T1000 (cell line): ENCODE results near the gene MTHFD1L.

Source experiments
- DNase-seq: peaks from one replicate; lab custom pipeline; 2025; ENCODE audit warnings: mixed read lengths; lab: John Stamatoyannopoulos, UW

Gene MTHFD1L

DNA sequence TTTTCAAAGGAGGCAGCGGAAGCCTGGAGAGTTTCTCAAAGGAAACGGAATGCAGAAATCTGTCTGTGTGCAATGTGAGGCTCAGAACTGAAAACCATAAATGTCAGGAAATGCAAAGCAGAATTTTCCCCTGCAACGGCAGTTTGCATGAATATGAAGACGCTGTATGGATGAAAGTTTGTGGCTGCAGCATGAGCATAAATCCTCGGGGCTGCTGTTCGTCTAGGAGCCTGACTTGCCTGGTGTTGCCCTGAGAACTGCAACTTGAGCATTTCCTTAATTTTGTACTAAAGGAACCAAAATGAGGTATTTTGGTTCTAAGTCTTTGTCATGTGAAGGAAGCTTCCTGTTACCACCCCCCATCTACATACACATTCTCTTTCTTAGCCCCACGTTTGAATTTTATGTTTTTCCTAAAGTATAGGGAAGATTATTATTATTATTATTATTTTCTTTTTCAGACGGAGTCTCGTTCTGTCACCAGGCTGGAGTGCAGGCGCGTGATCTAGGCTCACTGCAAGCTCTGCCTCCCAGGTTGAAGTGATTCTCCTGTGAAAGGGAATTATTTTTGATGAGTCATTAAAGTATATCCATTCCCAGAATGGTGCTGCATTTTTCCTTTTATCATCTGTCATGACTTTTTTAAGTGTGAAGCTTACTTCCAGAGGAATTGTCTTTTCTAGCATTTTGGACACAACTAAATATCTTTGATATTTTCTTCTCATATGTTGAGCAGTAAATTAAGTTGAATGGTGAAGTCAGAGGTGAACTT is 33.1 kb downstream of the MTHFD1L start:
- no peak for DNase-seq

- no peak for DNase-seq
Measured at GRCh38 chr6:150899231-150899630, 33.7 kb downstream of the MTHFD1L start.

DNA sequence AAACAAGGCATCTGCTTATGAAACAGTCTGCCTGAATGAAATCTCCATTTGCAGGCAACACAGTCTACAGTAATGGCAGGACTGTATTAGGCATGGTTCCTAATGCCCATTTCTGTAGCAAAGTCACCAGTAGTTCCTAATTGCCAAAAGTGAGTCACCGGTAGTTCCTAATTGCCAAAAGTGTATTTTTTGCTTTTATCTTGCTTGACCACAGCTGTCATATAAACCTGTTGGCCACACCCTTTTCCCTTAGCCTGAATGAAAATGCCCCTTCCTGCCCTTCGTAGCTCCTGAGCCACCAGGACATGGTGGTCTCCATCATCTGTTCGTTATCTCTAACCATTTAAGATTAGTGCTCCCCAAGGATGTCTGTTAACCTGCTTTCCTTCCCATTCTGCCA is 34.5 kb downstream of the MTHFD1L start:
- no peak for DNase-seq

- no peak for DNase-seq
Measured at GRCh38 chr6:150902142-150902776, 36.8 kb downstream of the MTHFD1L start.

DNA sequence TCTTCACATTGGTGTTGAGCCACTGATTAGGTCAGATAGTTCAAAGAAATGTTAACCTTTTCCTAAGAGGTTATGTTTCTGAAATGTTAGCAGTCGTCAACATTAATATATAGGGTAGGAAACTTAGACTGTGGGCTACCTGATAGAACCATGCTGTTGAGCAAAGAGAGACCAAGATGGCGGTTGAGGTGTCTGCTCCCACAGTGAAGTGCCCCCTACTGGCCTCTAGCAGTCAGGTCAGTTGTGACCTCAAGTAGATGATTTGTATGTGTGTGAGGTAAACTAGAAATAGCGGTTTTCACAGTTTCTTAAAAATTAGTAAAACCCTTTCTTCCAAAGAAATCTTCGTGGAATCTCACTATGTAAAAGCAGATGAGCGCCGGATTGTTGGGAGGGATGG is 40.3 kb downstream of the MTHFD1L start:
- DNase-seq: no peak

DNA sequence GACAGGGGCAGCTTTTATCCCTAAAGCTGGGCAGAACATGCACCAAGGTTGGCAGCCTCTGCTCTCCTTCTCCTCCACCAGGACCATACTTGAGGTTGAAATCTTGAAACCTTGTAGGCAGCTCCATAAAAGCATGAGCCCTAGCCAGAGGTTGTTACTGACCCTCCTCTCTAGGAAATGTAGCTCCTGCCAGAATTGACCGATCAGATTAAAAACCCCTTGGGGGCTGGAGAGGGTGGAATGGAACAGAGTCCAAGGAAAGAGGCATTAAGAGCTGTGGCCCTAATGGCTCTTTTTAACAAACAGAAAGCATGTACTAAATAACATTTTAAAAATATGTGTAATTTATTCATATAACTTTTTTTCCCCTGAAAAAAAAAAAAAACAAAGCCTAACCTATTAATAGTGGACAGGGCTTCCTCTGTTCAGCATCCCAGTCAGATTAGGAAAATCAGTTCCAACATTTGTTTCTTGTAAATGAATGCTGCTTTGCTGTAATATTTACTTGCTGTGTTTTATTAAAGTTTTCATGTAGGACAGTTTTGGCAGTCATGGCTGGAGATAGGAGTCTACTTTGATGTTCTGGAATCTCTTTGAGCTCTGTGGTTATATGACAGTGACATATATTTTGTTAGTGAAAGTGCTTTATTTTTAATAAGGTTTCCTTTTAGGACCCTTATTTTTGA is 41.3 kb downstream of the MTHFD1L start:
- DNase-seq: no peak

- no peak for DNase-seq
Measured at GRCh38 chr6:150907383-150907782, 41.9 kb downstream of the MTHFD1L start.

- no peak for DNase-seq
Measured at GRCh38 chr6:150908901-150909300, 43.4 kb downstream of the MTHFD1L start.

GRCh38 chr6:150910561-150910960 is 45.1 kb downstream of the MTHFD1L start:
- DNase-seq: no peak

GRCh38 chr6:150914372-150914771 is 48.9 kb downstream of the MTHFD1L start:
- DNase-seq: no peak

GRCh38 chr6:150915131-150915879 is 49.8 kb downstream of the MTHFD1L start:
- DNase-seq: no peak

- DNase-seq: no peak
Measured at GRCh38 chr6:150915880-150916265, 50.4 kb downstream of the MTHFD1L start.

GRCh38 chr6:150919938-150920337 is 54.4 kb downstream of the MTHFD1L start:
- no peak for DNase-seq

DNA sequence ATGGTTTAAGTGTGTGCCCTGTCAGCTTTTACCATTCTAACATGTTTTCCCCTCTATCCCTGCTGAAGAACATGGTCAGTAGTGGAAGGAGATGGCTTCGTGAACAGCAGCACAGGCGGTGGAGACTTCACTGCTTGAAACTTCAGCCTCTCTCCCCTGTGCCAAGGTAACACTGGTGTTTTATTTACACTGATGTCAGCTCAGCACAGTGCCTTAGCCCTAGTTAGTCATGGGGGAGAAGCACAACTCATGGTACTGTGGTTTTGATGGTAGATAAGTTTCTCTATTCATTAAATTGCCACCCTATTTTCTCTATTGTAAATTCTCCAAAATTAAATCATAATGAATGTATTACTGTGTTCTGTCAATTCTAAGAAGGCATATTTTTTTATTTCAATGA is 56.6 kb downstream of the MTHFD1L start:
- DNase-seq: no peak

DNA sequence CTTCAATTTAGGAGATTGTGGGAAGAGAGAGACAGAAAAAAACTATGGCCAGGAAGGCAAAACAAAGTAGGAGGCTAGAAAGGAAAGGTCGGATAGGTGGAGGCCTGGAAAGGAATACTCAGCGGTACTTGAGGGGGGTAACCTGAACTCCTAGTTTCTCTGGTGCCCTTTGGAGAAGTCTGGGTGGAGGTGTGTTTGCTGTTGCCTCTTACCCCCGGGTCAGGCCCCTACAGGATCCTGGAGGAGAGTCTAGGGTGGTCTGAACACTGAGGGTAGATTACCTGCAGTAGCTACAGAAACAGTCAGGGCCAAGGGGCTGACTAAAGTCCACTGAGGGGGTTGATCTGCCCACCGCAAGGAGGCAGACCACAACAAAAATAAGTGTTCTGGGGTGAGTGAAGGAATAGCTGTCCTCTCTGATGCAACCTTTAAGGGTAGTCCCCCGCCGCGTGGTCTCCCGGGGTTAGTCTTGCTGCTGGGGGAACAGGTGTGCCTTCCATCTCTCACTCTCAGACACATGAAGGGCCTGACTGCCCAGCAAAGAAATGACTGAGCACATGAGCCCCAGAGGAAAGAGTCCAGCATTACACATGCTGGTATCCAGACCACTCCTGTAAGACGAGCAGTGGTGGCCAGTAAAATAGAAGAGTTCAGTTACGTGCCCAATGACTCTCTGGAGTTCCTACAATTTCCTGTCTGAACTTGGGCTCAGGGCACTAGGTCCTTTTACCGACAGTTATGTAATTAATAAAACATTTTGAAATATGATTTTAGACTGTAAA is 59.5 kb downstream of the MTHFD1L start:
- no peak for DNase-seq

GRCh38 chr6:150925590-150925928 is 60.1 kb downstream of the MTHFD1L start:
- DNase-seq: no peak

DNA sequence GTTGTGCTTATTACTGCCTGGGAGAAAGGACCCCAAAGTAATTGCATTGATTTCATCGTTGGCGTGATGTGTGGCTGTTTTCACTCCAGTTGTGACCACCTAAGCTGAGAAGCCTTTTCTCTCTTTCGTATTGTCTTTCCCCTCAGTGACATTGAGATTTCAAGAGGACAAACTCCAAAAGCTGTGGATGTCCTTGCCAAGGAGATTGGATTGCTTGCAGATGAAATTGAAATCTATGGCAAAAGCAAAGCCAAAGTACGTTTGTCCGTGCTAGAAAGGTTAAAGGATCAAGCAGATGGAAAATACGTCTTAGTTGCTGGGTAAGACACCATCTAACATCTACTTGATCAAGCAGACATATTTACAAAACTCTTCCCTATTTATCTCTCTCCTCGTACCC is 60.5 kb downstream of the MTHFD1L start:
- no peak for DNase-seq

DNA sequence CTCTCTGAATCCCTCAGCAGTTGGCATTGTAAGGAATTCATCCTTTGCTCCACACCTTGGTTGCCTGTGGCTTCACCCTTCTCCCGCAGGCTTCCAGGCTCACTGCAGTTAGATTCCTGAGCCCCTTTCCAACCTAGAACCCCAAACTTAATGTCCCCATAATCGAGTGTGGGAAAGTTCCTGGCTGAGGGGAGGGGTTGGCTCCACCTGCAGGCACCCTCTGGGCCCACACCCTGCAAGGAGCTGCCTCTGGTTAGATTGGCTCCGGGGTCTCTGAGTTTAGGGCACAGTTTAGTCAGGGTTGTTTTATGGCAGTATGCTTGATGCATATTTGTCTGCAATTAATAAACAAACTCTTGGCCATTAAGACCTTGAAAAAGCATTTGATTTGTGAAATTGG is 63.4 kb downstream of the MTHFD1L start:
- no peak for DNase-seq

- DNase-seq: no peak
Measured at GRCh38 chr6:150929416-150929815, 63.9 kb downstream of the MTHFD1L start.

GRCh38 chr6:150930841-150931240 is 65.3 kb downstream of the MTHFD1L start:
- DNase-seq: no peak

DNA sequence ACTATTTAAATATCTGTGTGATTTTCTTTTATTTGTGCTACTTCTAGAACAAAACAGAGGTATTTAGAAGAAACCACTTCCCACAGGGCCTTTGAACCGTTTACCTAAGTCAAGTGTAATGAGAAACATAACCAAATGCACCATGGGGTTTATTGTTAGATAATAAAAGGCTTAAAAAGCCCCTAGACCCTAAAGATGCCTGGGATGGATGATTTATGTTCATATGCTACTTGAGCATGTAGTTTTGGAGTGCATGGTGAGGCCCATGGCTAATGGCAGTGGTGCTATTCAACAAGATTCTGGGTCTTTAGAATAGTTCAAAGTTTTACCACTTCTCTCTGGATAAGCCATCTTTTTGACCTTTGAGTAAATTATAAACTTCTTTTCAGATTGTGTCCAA is 65.9 kb downstream of the MTHFD1L start:
- DNase-seq: no peak

GRCh38 chr6:150932996-150933395 is 67.5 kb downstream of the MTHFD1L start:
- no peak for DNase-seq
